ENCODE results near the gene IL17RD.

Gene IL17RD

DNA sequence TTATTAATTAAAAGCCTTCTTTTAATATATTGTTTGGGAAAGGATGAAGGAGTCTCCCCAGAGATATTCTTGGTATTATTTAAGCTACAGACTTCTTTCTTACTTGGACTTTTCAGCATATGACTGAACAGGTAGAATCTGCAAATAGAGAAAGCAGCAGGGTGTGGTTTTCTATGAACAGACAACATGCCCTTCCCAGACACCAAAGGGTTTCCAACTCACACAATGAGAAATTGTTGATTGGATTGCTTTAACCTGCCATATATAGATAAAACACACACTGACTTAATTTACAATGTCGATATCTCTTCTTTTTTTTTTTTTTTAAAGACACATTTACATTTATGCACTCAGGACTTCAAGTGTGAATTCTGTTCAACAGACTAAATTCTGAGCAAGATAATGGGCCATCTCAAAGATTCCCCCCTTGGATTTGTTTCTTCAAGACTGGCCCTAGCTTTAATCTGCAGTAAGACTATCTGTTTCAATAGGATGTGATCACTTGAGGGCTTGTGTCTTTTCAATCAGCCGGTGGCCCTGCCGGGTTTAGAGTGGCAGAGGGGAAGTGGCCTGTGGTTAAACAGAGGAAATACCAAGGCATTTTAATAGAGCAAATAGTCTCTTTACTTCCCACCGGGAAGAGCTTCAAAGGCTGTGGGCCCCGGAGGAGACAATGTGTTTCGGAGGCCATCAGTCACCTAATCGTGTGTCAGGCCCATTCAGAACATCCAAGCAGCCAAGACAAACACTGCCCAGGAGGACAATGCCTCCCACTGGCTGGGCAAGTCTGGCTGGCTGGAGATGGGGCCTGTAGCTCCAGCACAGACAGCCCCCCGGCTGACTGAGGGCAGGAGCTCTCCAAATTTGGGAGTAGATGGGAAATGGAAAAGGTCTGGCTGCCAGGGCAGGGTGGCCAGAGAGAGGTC, 6.1 kb downstream of the IL17RD start:
- DNase-seq (ENCODE audit: low spot score): peak; percentile 46

DNA sequence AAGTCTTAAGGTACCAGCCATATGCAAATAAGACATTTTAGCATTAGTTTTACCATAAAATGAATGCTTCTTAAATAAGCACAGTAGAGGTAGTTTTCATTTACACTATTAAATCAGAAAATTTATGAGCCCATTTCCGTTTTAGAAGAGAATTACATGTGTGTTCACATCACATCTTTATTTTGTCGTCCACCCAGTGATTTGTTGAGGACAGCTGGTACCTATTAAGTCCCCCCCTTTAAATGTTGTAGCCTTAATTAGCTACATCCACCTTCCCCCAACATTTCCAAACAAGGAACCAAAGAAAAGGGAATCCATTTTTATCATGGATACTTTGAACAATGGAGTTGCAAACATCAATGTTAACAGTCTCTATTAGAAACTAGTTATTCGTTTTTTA, 6.8 kb downstream of the IL17RD start:
- DNase-seq (ENCODE audit: low spot score): no peak

- DNase-seq (ENCODE audit: low spot score): no peak
Measured at GRCh38 chr3:57157545-57157944, 7.6 kb downstream of the IL17RD start.

GRCh38 chr3:57155310-57155643, 9.9 kb downstream of the IL17RD start:
- no peak for DNase-seq (ENCODE audit: low spot score)

DNA sequence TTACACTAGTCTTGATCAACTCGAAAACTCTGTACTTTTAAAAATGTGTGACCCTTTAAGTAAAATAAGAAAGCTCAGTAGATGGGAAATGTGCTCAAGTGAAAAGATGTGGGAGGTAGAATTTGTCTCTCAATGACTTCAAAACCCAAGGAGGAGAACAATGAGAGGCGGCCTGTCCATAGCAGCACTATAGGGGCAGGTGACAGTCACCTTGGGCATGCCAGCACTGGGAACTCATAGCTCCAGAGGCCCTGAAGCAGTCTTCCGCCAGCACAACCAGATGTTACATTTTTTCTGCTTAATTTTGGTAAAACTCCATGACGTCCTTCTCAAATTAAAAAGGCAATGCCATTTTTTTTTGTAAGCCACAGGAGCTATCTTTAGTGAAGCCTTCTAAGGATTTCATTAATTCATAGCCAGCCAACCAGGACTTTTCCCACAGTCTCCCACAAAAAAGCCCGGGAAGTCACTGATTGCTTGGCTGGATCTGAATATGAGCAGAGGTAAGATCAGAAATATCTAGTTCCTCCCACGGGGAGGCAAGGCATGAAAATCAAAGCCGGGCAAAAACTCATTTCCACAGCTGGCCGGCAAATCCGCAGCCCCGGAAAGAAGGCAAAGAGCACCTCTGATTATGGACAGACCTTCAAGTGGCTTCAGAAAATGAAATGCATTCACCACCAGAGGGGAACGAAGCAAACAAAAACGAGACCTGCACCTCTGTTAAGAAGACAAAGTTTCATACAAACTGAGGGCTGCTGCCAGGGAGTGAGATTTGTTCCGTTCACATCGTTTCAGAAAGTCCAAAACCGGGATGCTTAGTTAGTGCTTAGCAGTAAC, 10.5 kb downstream of the IL17RD start:
- DNase-seq (ENCODE audit: low spot score): no peak

DNA sequence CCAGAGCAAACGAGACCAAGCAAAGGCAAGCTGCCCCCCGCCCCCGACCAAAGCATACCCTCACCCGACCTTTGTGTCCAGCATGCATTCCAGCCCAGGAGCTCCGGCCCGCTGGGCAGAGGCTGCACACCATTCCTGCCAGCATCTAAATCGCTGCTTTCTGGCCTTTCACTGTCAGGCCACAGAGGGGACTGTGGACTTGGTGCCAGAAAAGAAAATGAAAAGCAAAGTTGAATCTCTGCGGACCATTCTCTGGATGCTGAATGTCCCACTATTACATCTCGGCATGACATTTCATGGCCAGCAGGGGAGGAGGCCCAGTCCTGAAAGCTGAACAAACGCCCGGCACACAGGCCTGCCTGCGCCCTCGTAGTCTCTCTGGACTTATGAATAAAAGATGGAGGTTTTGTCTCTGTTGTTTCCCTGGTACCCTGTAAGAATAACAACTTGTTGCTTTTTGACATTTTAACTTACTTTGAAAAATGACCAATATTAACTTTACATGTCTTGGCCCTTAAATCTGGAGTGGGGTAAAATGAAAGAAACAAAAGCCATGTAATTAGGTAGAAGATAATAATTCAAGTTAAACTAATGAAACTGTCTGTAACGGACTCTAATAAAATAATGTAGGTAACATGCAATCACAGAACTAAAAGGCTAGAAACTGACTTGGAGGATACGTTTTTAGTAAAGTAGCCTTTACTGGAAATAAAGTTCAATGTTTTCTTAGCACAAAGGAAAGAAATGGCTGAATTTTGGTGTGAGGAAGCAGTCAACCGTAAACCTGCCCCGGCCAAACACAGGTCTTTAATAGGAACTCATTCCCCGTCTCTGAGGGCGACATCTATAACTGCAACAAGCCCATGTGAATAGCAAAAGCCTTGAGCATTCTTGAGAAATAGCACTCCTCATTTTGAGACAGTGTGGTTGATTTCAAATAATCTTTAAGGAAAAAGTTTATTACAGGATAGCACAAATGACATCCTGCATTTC, 12.7 kb downstream of the IL17RD start:
- no peak for DNase-seq (ENCODE audit: low spot score)

DNA sequence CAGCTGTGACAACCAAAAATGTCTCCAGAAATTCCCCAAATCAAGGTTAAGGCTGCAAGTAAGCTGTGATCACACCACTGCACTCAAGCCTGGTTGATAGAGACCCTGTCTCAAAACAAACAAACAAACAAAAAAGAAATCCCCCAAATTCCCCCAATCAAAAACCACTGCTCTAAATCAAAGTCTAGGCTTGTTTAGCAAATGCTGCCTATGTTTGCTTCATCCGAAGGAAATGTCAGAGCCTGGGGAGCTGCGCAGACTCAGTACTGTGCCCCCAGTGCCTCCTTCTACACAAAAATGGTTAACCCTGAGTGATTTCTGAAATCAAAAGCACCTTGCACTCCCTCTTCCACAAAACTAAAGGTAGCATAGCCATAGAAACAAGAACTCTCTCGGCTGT, 13.4 kb downstream of the IL17RD start:
- no peak for DNase-seq (ENCODE audit: low spot score)

GRCh38 chr3:57151021-57151449, 14.1 kb downstream of the IL17RD start:
- DNase-seq (ENCODE audit: low spot score): no peak

GRCh38 chr3:57150113-57150581, 15.0 kb downstream of the IL17RD start:
- no peak for DNase-seq (ENCODE audit: low spot score)

GRCh38 chr3:57147071-57147470, 18.1 kb downstream of the IL17RD start:
- DNase-seq (ENCODE audit: low spot score): no peak

- DNase-seq (ENCODE audit: low spot score): no peak
Measured at GRCh38 chr3:57145852-57146251, 19.3 kb downstream of the IL17RD start.

DNA sequence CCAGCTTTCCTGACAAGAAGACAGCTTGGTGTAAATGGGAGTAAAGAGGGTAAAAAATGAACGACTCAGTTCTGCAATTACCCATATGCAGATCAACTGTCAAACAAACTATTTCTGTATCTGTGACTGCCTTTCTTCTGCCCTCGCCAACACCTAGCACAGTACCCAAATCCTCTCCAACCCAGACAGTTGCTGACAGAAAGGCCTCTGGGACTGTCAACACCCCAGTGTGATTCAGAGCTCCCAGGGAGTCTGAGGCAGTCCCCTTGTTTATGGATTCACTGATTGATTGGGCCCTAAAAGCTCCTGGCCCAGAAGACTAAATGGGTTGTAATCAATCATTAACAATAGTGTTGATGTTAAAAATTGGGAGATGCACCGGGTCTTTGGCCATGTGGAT, 20.2 kb downstream of the IL17RD start:
- DNase-seq (ENCODE audit: low spot score): no peak

- DNase-seq (ENCODE audit: low spot score): no peak
Measured at GRCh38 chr3:57143886-57144459, 21.2 kb downstream of the IL17RD start.

DNA sequence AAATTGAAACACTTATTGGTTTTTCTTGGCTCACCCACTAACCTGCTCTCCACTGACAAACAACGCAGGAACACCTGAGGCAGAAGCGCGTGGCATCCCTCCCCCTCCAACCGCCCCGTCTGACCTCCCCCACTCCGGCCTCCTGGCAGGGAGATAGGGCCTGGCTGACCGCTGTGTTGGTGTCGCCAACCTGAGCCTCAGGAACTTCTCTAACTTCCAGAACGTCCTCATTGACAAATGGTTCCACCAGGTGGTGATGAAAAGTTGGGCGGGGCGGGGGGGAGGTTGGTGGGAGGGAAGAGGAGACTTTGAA, 22.8 kb downstream of the IL17RD start:
- peak; percentile 33 for DNase-seq (ENCODE audit: low spot score)

- DNase-seq (ENCODE audit: low spot score): no peak
Measured at GRCh38 chr3:57141719-57142410, 23.3 kb downstream of the IL17RD start.

DNA sequence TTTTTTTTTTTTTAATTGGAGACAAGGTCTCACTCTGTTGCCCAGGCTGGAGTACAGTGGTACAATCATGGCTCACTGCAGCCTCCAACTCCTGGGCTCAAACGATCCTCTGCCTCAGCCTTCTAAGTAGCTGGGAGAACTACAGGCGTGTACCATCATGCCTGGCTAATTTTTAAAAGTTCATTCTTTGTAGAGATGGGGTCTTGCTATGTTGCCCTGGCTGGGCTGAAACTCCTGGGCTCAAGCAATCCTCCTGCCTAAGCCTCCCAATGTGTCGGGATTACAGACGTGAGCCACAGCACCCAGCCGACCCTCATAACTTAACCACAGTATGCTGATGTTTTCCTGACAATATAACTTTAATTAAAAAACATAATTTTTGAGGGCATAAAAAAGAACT, 24.3 kb downstream of the IL17RD start:
- DNase-seq (ENCODE audit: low spot score): no peak

- DNase-seq (ENCODE audit: low spot score): no peak
Measured at GRCh38 chr3:57135964-57136719, 29.0 kb downstream of the IL17RD start.

GRCh38 chr3:57133157-57133556, 32.0 kb downstream of the IL17RD start:
- no peak for DNase-seq (ENCODE audit: low spot score)

DNA sequence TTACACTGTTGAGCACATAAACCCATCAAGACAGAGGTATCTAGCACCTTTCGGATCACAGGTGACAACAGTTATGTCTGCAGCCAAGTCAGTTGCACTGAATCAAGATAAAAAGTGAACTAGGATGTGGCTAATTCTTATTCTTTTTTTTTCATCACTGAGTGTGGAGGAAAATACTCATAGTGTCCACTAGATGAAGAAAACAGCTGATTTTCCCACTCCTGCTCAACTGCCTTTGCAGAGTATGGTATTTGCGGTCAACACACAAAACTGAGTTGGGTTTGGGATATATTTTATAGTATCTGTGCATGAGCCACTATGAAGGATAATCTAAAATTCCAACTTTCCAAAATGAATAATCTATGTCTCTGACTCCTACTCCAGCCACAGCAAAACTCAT, 32.5 kb downstream of the IL17RD start:
- DNase-seq (ENCODE audit: low spot score): no peak

GRCh38 chr3:57131210-57131588, 34.0 kb downstream of the IL17RD start:
- DNase-seq (ENCODE audit: low spot score): no peak
